SK-N-SH (cell line): ENCODE measurements around the gene CEP120.

Experiments
- EZH2phosphoT487 ChIP-seq: fragments of 200-600 bp; sonication (generic); IDR thresholded peaks from 2 replicates; pipeline ENCODE4 v1.6.1; 2017; ENCODE audit warnings: low read depth, mixed run types, mild to moderate bottlenecking, antibody characterized with exemption, moderate library complexity, borderline replicate concordance
- FOXM1 ChIP-seq: IDR thresholded peaks from 2 replicates; pipeline ENCODE4 v1.4.0; 2012; ENCODE audit warnings: low read depth, mild to moderate bottlenecking
- NRF1 ChIP-seq: IDR thresholded peaks from 2 replicates; pipeline ENCODE4 v1.6.1; 2012; ENCODE audit warnings: low read depth, mild to moderate bottlenecking, low read length
- POLR2AphosphoS5 ChIP-seq: IDR thresholded peaks from 2 replicates; pipeline ENCODE4 v1.6.1; 2012; ENCODE audit warnings: low read depth, low read length
- RFX5 ChIP-seq: IDR thresholded peaks from 2 replicates; pipeline ENCODE4 v1.6.1; 2012; ENCODE audit warnings: mild to moderate bottlenecking, improper control_type of control experiment, low read length
- RXRA ChIP-seq: IDR thresholded peaks from 2 replicates; pipeline ENCODE4 v1.4.0; 2012; ENCODE audit warnings: low read depth, mild to moderate bottlenecking, borderline replicate concordance
- YY1 ChIP-seq: IDR thresholded peaks from 2 replicates; pipeline ENCODE4 v1.4.0; 2012; ENCODE audit warnings: low read depth, mild to moderate bottlenecking

GRCh38 chr5:123439709-123440108 is 16.5 kb upstream of the CEP120 start:
- TF ChIP-seq RXRA (no peak), YY1 (no peak), RFX5 (no peak), EZH2phosphoT487 (no peak), NRF1 (no peak), FOXM1 (no peak), POLR2AphosphoS5 (no peak)
